Pancreas (tissue), 10 donors: ENCODE data around the gene SYNC. TPM values are rescaled to one million over a fixed set of nuclear protein-coding genes. Genes with fewer than 3 reads are reported as not detected.

Source experiments
- ATAC-seq, 4 donors: fragments of 200-7000 bp; cut with Tn5 transposase; one replicate each; pipeline versions ENCODE4 v1.8.0 to v1.9.1; 2020; ENCODE audit warnings: mild to moderate bottlenecking in 4 of 4, moderate library complexity in 4 of 4
- DNase-seq, 6 donors: peaks; one replicate each; pipeline ENCODE4 v3.0.0-alpha.2; 2020
- FAIRE-seq: peaks from 2 replicates; lab custom pipeline; 2012; peaks lifted over from hg19 to GRCh38; lab: Jason Lieb, UNC
- H3K27ac ChIP-seq, 4 donors: fragments of 200-600 bp; sonication (generic); 1 replicate in 3 of 4; 2 replicates in 1 of 4; pipeline versions ENCODE4 v1.5.0 to v1.8.0; 2020
- H3K27me3 ChIP-seq, 4 donors: fragments of 200-600 bp; one replicate each; pipeline ENCODE4 v1.8.0; 2021
- H3K36me3 ChIP-seq, 3 donors: fragments of 200-600 bp; sonication (generic) in 1 of 3; one replicate each; pipeline versions ENCODE4 v1.5.0 to v1.8.0; 2020 to 2021
- H3K4me1 ChIP-seq, 3 donors: fragments of 200-600 bp; one replicate each; pipeline ENCODE4 v1.8.0; 2021
- H3K4me3 ChIP-seq, 4 donors: fragments of 200-600 bp; sonication (generic) in 2 of 4; one replicate each; pipeline versions ENCODE4 v1.5.0 to v1.8.0; 2020 to 2021
- H3K9me3 ChIP-seq, 4 donors: fragments of 200-600 bp; one replicate each; pipeline ENCODE4 v1.8.0; 2021
- WGBS, 2 donors: extraction: QIAGEN DNeasy Blood & Tissue Kit; methylation state at CpG; one replicate each; pipeline ENCODE4 v1.1.7; 2013; 5-methylcytosine and 5-hydroxymethylcytosine counted together
- intact Hi-C, 3 donors: fragments of 100-400 bp; cut with DNase I; formaldehyde crosslinking; loops; one replicate each; pipeline versions ENCODE4 v1.11.1 to v1.14.2; 2022
- polyA plus RNA-seq, 2 donors: library from polyadenylated mRNA; stranded (reverse); fragments of 200-250 nt; gene quantifications; one replicate each; pipeline ENCODE4 v1.2.3, GENCODE V29; 2013
- total RNA-seq, 6 donors: library from RNA; stranded (reverse); fragmentation: NEBNext Ultra II Directional in 4 of 6; extraction: Animal tissue kit (Norgen Biotek cat#: 25700) in 4 of 6; gene quantifications; one replicate each; pipeline versions ENCODE4 v1.2.1 to v1.2.4, GENCODE V29; 2021 to 2023
- TF ChIP-seq, protein P1 (sequence below), 4 donors: fragments of 200-600 bp; sonication (generic) in 3 of 4; IDR thresholded peaks; one replicate each; pipeline versions ENCODE4 v1.5.0 to v1.8.0; 2021; ENCODE audit warnings: antibody characterized with exemption in 4 of 4
- donor health status: healthy with polysubstance abuse.
- donor health status: DM: no; HTN: no; CAD: no; lungs with moderate emphysema.
- donor health status: DM: no; HTN: no; CAD: no.
- donor health status: control.
- donor health status: control.
- donor health status: Bipolar disorder and iron deficiency.
- donor health status: DM: yes; HTN: yes; CAD: no.
- donor health status: DM: no; HTN: no; CAD: no.
- donor health status: DM: no; HTN: no; CAD: no.
- donor health status: DM: yes; HTN: yes; CAD: no.

The SYNC gene
- total and polyA plus RNA-seq, 8 donors = 0.28 to 1.3 (median 0.71) TPM

DNA sequence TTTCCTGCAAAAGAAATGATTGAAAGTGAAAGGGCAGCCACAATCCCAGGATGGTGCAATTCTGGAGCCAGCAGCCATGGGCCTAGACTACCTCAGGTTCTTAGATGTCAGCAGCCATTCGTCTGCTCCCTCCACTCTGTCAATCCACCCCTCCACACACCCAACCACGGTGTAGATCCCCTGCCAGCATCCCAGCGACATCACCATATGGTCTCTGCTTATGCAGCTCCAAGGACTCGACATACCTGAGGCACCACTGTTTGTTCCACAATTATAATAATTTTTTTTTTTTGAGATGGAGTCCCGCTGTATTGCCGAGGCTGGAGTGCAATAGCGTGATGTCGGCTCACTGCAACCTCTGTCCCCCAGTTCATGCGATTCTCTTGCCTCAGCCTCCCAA is 6.5 kb downstream of the SYNC start:
- FAIRE-seq = no peak
- no peak overlapping the region for H3K4me3 ChIP-seq
- H3K27me3 ChIP-seq = no peaks in the 10 kb centered on the region
- no peak for ATAC-seq
- DNase-seq = peak in 1 of 6 donors; percentile 21
- H3K9me3 ChIP-seq = no peaks in the 10 kb centered on the region
- no peaks in the 10 kb centered on the region for H3K4me1 ChIP-seq
- intact Hi-C loops = no loop called here
- no peaks in the 10 kb centered on the region for H3K36me3 ChIP-seq
- TF ChIP-seq, protein P1, sequence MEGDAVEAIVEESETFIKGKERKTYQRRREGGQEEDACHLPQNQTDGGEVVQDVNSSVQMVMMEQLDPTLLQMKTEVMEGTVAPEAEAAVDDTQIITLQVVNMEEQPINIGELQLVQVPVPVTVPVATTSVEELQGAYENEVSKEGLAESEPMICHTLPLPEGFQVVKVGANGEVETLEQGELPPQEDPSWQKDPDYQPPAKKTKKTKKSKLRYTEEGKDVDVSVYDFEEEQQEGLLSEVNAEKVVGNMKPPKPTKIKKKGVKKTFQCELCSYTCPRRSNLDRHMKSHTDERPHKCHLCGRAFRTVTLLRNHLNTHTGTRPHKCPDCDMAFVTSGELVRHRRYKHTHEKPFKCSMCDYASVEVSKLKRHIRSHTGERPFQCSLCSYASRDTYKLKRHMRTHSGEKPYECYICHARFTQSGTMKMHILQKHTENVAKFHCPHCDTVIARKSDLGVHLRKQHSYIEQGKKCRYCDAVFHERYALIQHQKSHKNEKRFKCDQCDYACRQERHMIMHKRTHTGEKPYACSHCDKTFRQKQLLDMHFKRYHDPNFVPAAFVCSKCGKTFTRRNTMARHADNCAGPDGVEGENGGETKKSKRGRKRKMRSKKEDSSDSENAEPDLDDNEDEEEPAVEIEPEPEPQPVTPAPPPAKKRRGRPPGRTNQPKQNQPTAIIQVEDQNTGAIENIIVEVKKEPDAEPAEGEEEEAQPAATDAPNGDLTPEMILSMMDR (IDR thresholded peaks at IDR 0.05) = no peak
- WGBS, 2 donors = 93 to 97% methylated on average over 9 of the region's 9 CpGs
- H3K27ac ChIP-seq = no peak overlapping the region

DNA sequence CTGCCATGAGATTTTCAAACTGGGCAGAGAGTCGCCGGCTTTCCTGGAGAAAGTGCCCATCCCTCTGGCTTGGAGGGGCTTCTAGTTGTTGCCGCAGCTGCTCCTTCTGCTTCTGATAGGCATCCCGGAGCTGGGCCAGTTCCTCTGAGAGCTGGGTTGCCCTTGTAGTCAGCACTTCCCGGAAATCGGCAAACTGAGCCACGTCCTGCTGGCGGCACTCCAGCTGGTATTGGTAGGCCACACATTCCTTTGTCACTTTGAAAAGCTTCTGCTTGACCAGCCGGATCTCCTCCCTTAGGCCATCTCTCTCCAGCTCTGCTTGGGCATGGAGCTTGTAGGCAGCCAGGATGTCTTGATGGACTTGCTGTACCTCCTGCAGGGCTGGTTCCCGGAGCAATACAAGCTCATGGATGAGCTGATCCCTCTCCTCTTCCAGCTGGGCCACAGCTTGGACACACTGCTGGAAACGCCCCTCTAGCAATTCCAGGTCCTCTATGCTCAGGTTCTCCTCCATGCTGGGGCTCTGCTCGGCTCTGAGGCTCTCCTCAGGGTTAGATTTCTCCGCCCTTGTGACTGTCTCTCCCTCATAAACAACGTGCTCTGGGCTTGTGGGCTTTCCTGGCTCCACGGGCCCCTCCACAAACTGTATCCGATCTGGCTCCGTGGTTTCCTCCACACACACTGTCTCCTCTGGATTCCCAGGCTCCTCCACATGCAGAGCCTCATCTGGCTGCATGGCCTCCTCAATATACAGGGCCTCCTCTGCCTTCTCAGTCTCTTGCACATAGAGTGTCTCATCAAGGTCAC is 7.3 kb downstream of the SYNC start:
- H3K4me3 ChIP-seq = no peak overlapping the region
- no peaks in the 10 kb centered on the region for H3K4me1 ChIP-seq
- TF ChIP-seq, protein P1 (IDR thresholded peaks at IDR 0.05) = no peak
- intact Hi-C loops = no loop called here
- no peak overlapping the region for H3K27ac ChIP-seq
- no peaks in the 10 kb centered on the region for H3K9me3 ChIP-seq
- DNase-seq (peak; percentile 54 to 82 (median 69)), FAIRE-seq (no peak), ATAC-seq (peak; percentile 66 to 85 (median 80))
- WGBS, 2 donors = 52 to 56% methylated on average over 17 of the region's 17 CpGs
- no peaks in the 10 kb centered on the region for H3K27me3 ChIP-seq
- H3K36me3 ChIP-seq = no peaks in the 10 kb centered on the region

DNA sequence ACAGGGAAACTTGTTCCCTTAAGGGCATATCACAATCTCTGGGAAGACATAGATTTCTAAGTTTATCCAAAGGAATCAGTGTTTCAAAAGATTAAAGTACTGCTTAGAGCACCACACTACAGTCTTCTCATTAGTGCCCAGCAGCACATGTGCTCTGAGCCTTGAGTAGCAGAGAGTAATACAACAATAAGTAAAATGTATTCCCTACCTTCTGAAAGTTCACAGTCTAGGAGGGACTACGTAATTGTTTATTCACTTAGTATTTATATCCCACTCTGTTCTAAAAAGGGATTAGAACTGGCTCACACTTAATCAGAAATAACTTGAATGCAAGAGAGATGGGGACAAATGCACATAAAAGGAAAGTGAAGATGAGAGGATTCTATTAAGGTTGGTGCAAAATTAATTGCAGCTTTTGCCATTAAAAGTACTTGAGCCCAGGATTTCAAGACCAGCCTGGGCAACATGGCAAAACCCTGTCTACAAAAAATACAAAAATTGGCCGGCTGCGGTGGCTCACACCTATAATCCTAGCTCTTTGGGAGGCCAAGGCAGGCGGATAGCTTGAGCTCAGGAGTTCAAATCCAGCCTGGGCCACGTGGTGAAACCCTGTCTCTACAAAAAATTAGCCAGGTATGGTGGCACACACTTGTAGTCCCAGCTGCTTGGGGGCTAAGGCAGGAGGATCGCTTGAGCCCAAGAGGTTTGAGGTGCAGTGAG is 9.0 kb downstream of the SYNC start:
- Histone ChIP-seq H3K36me3 (no peaks in the 10 kb centered on the region), H3K9me3 (no peaks in the 10 kb centered on the region), H3K4me1 (no peaks in the 10 kb centered on the region), H3K27ac (no peak overlapping the region), H3K27me3 (no peaks in the 10 kb centered on the region), H3K4me3 (no peak overlapping the region)
- WGBS, 2 donors = 94 to 96% methylated on average over 6 of the region's 6 CpGs
- FAIRE-seq = no peak
- ATAC-seq = no peak
- DNase-seq = no peak
- TF ChIP-seq, protein P1 (IDR thresholded peaks at IDR 0.05) = no peak
- intact Hi-C loops = no loop called here

DNA sequence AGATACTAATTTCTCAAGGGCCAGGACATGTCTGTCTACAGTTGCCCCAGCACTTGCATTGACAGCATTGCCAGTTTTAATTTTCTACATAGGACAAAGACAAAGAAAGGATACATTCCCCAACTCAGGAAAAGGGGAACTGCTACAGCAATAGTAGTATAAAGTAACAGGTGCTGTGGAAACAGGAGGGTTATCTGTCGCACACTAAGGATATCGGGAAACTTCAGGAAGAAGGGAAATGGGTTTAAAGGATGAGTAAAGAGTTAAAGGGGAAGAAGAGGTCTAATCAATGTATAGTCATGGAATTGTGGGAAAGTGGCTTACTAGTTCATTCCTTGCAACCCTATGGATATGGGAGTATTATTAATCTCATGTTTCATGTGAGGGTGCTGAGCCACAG is 16.2 kb downstream of the SYNC start:
- intact Hi-C loops = no loop called here
- Histone ChIP-seq H3K27ac (no peak overlapping the region), H3K36me3 (peaks cover 0 to 25% (median 1%) of the 10 kb centered on the region in 3 donors), H3K4me3 (no peak overlapping the region), H3K27me3 (no peaks in the 10 kb centered on the region), H3K9me3 (no peaks in the 10 kb centered on the region), H3K4me1 (peaks cover 2 to 6% (median 5%) of the 10 kb centered on the region in 3 donors)
- TF ChIP-seq, protein P1 (IDR thresholded peaks at IDR 0.05) = no peak
- WGBS, 2 donors = 96 to 99% methylated on average over 2 of the region's 2 CpGs
- ATAC-seq (no peak), DNase-seq (no peak), FAIRE-seq (no peak)
